Liver (tissue), 9 donors: ENCODE data around the gene ACSL1. TPM values are rescaled to one million over a fixed set of nuclear protein-coding genes. Genes with fewer than 3 reads are reported as not detected.

Experiments used
- DNase-seq: peaks from one replicate; pipeline ENCODE4 v3.0.0-alpha.2; 2017; ENCODE audit warnings: low spot score
- H3K27ac ChIP-seq, 2 donors: one replicate each; pipeline ENCODE4 v1.7.0; 2013; ENCODE audit warnings: inconsistent platforms in 2 of 2, low read length in 2 of 2, control low read depth in 1 of 2, low read depth in 1 of 2, mild to moderate bottlenecking in 1 of 2
- H3K27me3 ChIP-seq, 4 donors: one replicate each; pipeline versions ENCODE4 v1.6.1 to v1.7.0; 2013; ENCODE audit warnings: low read length in 3 of 4, inconsistent platforms in 1 of 4, mild to moderate bottlenecking in 1 of 4, moderate library complexity in 1 of 4; ENCODE audit not compliant: control insufficient read depth in 4 of 4, insufficient read depth in 4 of 4
- H3K36me3 ChIP-seq, 4 donors: one replicate each; pipeline versions ENCODE4 v1.6.1 to v1.7.0; 2013; ENCODE audit warnings: low read length in 3 of 4, mild to moderate bottlenecking in 3 of 4, low read depth in 1 of 4, moderate library complexity in 1 of 4; ENCODE audit not compliant: control insufficient read depth in 4 of 4, insufficient read depth in 3 of 4
- H3K4me1 ChIP-seq, 4 donors: one replicate each; pipeline versions ENCODE4 v1.6.1 to v1.7.0; 2013; ENCODE audit warnings: low read length in 3 of 4, mild to moderate bottlenecking in 3 of 4, moderate library complexity in 1 of 4; ENCODE audit not compliant: control insufficient read depth in 4 of 4, insufficient read depth in 4 of 4
- H3K4me3 ChIP-seq, 3 donors: one replicate each; pipeline versions ENCODE4 v1.6.1 to v1.7.0; 2013; ENCODE audit warnings: low read length in 3 of 3, control low read depth in 1 of 3, low read depth in 1 of 3, mild to moderate bottlenecking in 1 of 3
- H3K9ac ChIP-seq, 2 donors: one replicate each; pipeline ENCODE4 v1.7.0; 2013; ENCODE audit warnings: low read length in 2 of 2, mild to moderate bottlenecking in 2 of 2, moderate library complexity in 2 of 2, control low read depth in 1 of 2, low read depth in 1 of 2
- H3K9me3 ChIP-seq, 4 donors: one replicate each; pipeline versions ENCODE4 v1.6.1 to v1.7.0; 2013; ENCODE audit warnings: low read length in 3 of 4; ENCODE audit not compliant: control insufficient read depth in 4 of 4
- ATF3 ChIP-seq: IDR thresholded peaks from 2 replicates; pipeline ENCODE4 v1.6.1; 2016; ENCODE audit warnings: antibody characterized with exemption
- CTCF ChIP-seq: fragments of 150-350 bp; IDR thresholded peaks from 2 replicates; pipeline ENCODE4 v1.5.1; 2017; ENCODE audit warnings: improper control_type of control experiment, low read depth, low read length; ENCODE audit not compliant: missing input control
- EGR1 ChIP-seq, 2 donors: IDR thresholded peaks; 2 replicates each; pipeline ENCODE4 v1.6.1; 2016 to 2018; ENCODE audit warnings: antibody characterized with exemption in 2 of 2, low read depth in 2 of 2
- FOXA1 ChIP-seq: IDR thresholded peaks from 2 replicates; pipeline ENCODE4 v1.6.1; 2016; ENCODE audit warnings: antibody characterized with exemption
- GABPA ChIP-seq, 2 donors: IDR thresholded peaks in 1 of 2; conservative IDR thresholded peaks in 1 of 2; 2 replicates each; pipeline ENCODE4 v1.6.1; 2016; ENCODE audit warnings: antibody characterized with exemption in 2 of 2, mild to moderate bottlenecking in 1 of 2, moderate library complexity in 1 of 2
- HNF4A ChIP-seq, 2 donors: conservative IDR thresholded peaks; 2 replicates each; pipeline ENCODE4 v1.6.1; 2016; ENCODE audit warnings: antibody characterized with exemption in 2 of 2, mild to moderate bottlenecking in 2 of 2
- HNF4G ChIP-seq: IDR thresholded peaks from 2 replicates; pipeline ENCODE4 v1.6.1; 2016; ENCODE audit warnings: antibody characterized with exemption
- NR2F2 ChIP-seq: IDR thresholded peaks from 2 replicates; pipeline ENCODE4 v1.6.1; 2016; ENCODE audit warnings: antibody characterized with exemption
- RAD21 ChIP-seq, 2 donors: IDR thresholded peaks; 2 replicates each; pipeline ENCODE4 v1.6.1; 2016; ENCODE audit warnings: antibody characterized with exemption in 2 of 2, mild to moderate bottlenecking in 2 of 2
- REST ChIP-seq: IDR thresholded peaks from 2 replicates; pipeline ENCODE4 v1.6.1; 2016; ENCODE audit warnings: antibody characterized with exemption, mild to moderate bottlenecking
- RXRA ChIP-seq, 2 donors: IDR thresholded peaks; 2 replicates each; pipeline ENCODE4 v1.6.1; 2017 to 2018; ENCODE audit warnings: antibody characterized with exemption in 2 of 2, mild to moderate bottlenecking in 1 of 2
- SP1 ChIP-seq: IDR thresholded peaks from 2 replicates; pipeline ENCODE4 v1.6.1; 2018; ENCODE audit warnings: antibody characterized with exemption, mild to moderate bottlenecking
- TAF1 ChIP-seq: conservative IDR thresholded peaks from 2 replicates; pipeline ENCODE4 v1.6.1; 2016; ENCODE audit warnings: antibody characterized with exemption, mild to moderate bottlenecking
- YY1 ChIP-seq: IDR thresholded peaks from 2 replicates; pipeline ENCODE4 v1.6.1; 2016; ENCODE audit warnings: antibody characterized with exemption, mild to moderate bottlenecking
- WGBS: extraction: QIAGEN DNeasy Blood & Tissue Kit; methylation state at CpG from one replicate; pipeline ENCODE4 v1.1.7; 2013; 5-methylcytosine and 5-hydroxymethylcytosine counted together
- polyA plus RNA-seq, 2 donors: library from polyadenylated mRNA; stranded (reverse) in 1 of 2; unstranded in 1 of 2; fragments of 200-250 nt in 1 of 2; fragments of >200 nt in 1 of 2; fragmentation: Nextera tagmentation in 1 of 2; extraction: Ambion mirVana in 1 of 2; gene quantifications; one replicate each; pipeline versions ENCODE4 v1.2.1 to v1.2.3, GENCODE V29; 2013 to 2015
- total RNA-seq, 2 donors: library from RNA; depleted of rRNA; stranded (reverse); fragments of >200 nt; gene quantifications; one replicate each; pipeline ENCODE4 v1.2.3, GENCODE V29; 2014
- TF ChIP-seq, protein P1 (sequence below): IDR thresholded peaks from 2 replicates; pipeline ENCODE4 v1.6.1; 2016; ENCODE audit warnings: antibody characterized with exemption
- donor health status: healthy.
- donor health status: healthy.
- donor health status: healthy.
- donor health status: healthy.
- donor health status: healthy.

The ACSL1 gene
- total and polyA plus RNA-seq, 4 donors: 210 to 2,226 (median 878) TPM

- Histone ChIP-seq H3K4me1 (peaks cover 8 to 53% (median 37%) of the 10 kb centered on the region in 4 donors), H3K4me3 (peak overlapping the region; percentile 79 to 96 (median 91)), H3K9me3 (no peaks in the 10 kb centered on the region), H3K9ac (peak overlapping the region; percentile 92 to 99), H3K27ac (peak overlapping the region; percentile 81 to 91), H3K27me3 (no peaks in the 10 kb centered on the region), H3K36me3 (no peaks in the 10 kb centered on the region)
- DNase-seq: no peak
- 46% methylated on average over 2 of the region's 2 CpGs for WGBS
- TF ChIP-seq TAF1 (peak; percentile 39), SP1 (no peak), REST (peak; percentile 53), HNF4G (no peak), GABPA (IDR thresholded peaks at IDR 0.05 in 1 of 2, conservative IDR thresholded peaks at IDR 0.05 in 1 of 2) (no peak), ATF3 (no peak), YY1 (peak; percentile 15), HNF4A (conservative IDR thresholded peaks at IDR 0.05) (peak in 1 of 2 donors; percentile 24), RXRA (IDR thresholded peaks at IDR 0.05) (peak in 1 of 2 donors; percentile 2)
Measured at GRCh38 chr4:184823014-184823413, 2.8 kb downstream of the ACSL1 start.

DNA sequence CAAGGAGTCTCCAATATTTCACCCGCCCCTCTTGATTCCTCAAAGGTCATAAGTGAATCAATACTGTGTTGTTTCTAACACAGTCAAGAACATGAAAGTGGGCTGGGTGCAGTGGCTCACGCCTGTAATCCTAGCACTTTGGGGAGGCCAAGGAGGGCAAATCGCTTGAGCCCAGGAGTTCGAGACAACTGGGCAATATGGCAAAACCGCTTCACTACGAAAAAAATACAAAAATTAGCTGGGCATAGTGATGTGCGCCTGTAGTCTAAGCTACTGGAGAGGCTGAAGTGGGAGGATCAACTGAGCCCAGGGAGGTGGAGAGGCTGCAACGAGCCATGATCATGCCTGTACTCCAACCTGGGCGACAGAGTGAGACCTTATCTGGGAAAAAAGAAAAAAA is 3.4 kb downstream of the ACSL1 start:
- no peak for DNase-seq
- no peaks in the 10 kb centered on the region for H3K9me3 ChIP-seq
- no peak for TF ChIP-seq CTCF
- H3K4me1 ChIP-seq: peaks cover 4 to 55% (median 42%) of the 10 kb centered on the region in 4 donors
- H3K27me3 ChIP-seq: no peaks in the 10 kb centered on the region
- peak overlapping the region; percentile 81 to 91 for H3K27ac ChIP-seq
- H3K36me3 ChIP-seq: no peaks in the 10 kb centered on the region
- peak overlapping the region; percentile 92 to 99 for H3K9ac ChIP-seq
- WGBS: 62% methylated on average over 9 of the region's 9 CpGs
- peak overlapping the region; percentile 79 to 96 (median 91) for H3K4me3 ChIP-seq

DNA sequence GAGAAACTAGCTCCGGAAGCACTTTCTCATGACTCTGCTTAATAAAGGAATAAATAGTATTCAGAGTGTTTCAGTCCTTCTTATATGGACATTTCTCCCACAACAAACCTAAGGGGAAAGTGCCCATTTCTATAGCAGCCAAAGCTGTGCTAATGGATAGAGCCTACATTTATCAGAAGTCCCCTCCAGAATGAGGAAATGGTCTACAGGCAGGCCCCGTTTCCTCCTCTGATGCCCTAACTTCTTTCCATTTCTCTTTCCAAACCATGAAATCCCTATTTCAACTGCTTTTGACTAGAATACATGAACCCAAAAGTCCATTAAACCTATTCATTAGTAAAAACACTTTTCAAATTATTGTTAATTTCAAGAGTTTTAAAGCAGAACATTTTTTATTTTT is 4.5 kb downstream of the ACSL1 start:
- WGBS: 44% methylated on average over 2 of the region's 2 CpGs
- H3K4me1 ChIP-seq: peaks cover 3 to 62% (median 49%) of the 10 kb centered on the region in 4 donors
- H3K4me3 ChIP-seq: peak overlapping the region; percentile 39 to 73 (median 72)

More for the DNA sequence above, 4.5 kb downstream of the ACSL1 start:
- no peak for TF ChIP-seq EGR1 (IDR thresholded peaks at IDR 0.05; ENCODE audit: low read depth in 2 of 2)
- no peak for TF ChIP-seq HNF4A (conservative IDR thresholded peaks at IDR 0.05)
- TF ChIP-seq TAF1: no peak
- TF ChIP-seq RAD21 (IDR thresholded peaks at IDR 0.05): no peak
- TF ChIP-seq, protein P1, sequence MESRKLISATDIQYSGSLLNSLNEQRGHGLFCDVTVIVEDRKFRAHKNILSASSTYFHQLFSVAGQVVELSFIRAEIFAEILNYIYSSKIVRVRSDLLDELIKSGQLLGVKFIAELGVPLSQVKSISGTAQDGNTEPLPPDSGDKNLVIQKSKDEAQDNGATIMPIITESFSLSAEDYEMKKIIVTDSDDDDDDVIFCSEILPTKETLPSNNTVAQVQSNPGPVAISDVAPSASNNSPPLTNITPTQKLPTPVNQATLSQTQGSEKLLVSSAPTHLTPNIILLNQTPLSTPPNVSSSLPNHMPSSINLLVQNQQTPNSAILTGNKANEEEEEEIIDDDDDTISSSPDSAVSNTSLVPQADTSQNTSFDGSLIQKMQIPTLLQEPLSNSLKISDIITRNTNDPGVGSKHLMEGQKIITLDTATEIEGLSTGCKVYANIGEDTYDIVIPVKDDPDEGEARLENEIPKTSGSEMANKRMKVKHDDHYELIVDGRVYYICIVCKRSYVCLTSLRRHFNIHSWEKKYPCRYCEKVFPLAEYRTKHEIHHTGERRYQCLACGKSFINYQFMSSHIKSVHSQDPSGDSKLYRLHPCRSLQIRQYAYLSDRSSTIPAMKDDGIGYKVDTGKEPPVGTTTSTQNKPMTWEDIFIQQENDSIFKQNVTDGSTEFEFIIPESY: no peak
- no peak for TF ChIP-seq NR2F2
- TF ChIP-seq CTCF: no peak
- TF ChIP-seq FOXA1: no peak
- TF ChIP-seq ATF3: no peak
- no peak for TF ChIP-seq YY1
- no peak for DNase-seq
- Histone ChIP-seq H3K36me3 (no peaks in the 10 kb centered on the region), H3K9ac (peak overlapping the region; percentile 24 to 77), H3K27ac (peak overlapping the region; percentile 75 to 82), H3K27me3 (no peaks in the 10 kb centered on the region), H3K9me3 (no peaks in the 10 kb centered on the region)
